ENCODE measurements around the gene HDGF.
A peak's percentile ranks its signal among the peaks of the same experiment; 100 is the strongest.

The HDGF gene

DNA sequence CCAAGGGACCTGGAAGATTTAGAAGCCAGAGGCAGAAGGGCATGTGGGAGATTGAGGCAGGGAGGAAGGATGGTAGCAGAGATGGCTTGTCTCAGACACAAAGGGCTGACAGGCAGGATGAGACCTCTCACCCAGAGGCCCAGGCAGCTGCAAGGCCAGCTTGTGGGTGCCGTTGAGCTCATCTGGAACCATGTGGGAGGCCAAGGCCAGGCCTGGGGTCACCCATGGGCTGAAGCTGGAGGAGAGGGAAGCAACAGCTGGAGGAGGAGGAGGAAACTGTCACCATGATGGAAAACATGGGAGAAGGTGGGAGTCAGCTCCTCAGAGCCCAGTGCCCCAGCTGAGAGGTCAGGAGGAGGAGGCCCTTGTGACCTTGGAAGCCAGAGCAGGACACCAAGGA lies 52.5 kb downstream of the HDGF start:
- Mint-ChIP-seq H3K27ac (no peak overlapping the region), H3K36me3 (ENCODE audit: low read depth) (no peaks in the 10 kb centered on the region), H3K9me3 (no peaks in the 10 kb centered on the region), H3K27me3 (ENCODE audit: low read depth) (peaks cover 24% of the 10 kb centered on the region), H3K4me3 (no peak overlapping the region), H3K4me1 (ENCODE audit: low read depth) (no peaks in the 10 kb centered on the region)
- no peak for DNase-seq (ENCODE audit: low spot score)

DNA sequence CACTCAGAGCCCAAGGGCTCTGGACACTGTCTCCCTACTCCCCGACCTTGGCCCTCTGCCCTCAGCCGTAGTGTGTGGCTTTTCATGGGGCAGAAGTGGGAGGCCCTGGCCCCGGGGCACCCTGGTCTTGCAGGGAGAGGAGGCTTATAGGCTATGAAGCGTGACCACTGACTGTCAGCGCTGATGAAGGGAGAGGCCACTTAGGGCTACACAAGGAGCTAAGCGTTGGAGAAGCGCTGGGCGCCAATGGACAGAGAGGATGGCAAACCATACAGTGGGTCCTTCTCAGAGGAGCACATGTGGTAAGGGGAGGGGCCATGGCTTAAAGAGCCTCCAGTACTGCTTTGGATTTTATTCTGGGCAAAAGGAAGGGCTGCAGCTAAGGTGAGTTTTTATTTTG lies 54.0 kb downstream of the HDGF start:
- H3K9me3 Mint-ChIP-seq, result no peaks in the 10 kb centered on the region

DNA sequence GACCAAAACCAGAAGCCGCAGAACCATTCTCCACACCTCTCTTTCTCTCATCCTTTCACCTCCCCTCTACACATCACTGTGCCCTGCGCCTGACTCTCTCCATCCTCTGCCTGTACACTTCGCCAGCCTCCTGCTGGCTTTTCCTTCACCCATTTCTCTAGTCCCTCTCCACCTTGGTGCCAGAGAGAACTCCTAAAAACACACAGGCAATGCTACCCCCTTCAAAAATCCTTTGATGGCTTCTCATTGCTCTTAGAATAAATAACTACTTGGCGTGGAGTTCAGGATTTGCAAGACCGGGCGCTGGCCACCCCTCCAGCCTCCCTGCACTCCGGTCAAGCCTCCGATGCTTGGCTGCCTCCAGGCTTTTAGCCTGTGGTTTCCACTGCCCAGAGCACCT lies 54.7 kb downstream of the HDGF start:
- no peaks in the 10 kb centered on the region for H3K36me3 Mint-ChIP-seq (ENCODE audit: low read depth)
- peaks cover 36% of the 10 kb centered on the region for H3K27me3 Mint-ChIP-seq (ENCODE audit: low read depth)
- peaks cover 10% of the 10 kb centered on the region for H3K4me1 Mint-ChIP-seq (ENCODE audit: low read depth)
- H3K9me3 Mint-ChIP-seq, result no peaks in the 10 kb centered on the region
- no peak overlapping the region for H3K4me3 Mint-ChIP-seq
- DNase-seq (ENCODE audit: low spot score), result no peak
- no peak overlapping the region for H3K27ac Mint-ChIP-seq

More for the DNA sequence above, 54.0 kb downstream of the HDGF start:
- Mint-ChIP-seq H3K4me1 (ENCODE audit: low read depth) (peaks cover 3% of the 10 kb centered on the region), H3K27ac (no peak overlapping the region), H3K36me3 (ENCODE audit: low read depth) (no peaks in the 10 kb centered on the region), H3K27me3 (ENCODE audit: low read depth) (peaks cover 29% of the 10 kb centered on the region), H3K4me3 (no peak overlapping the region)
- no peak for DNase-seq (ENCODE audit: low spot score)

DNA sequence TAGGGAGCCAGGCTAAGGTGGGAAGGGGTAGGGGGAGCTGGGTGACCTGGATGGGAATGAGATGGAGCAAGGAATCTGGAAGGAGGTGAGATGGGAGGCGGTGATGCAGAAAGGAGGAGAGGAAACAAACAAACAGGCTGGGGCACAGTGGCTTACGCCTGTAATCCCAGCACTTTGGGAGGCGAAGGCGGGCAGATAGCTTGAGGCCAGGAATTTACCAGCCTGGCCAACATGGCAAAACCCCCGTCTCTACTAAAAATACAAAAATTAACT lies 56.8 kb downstream of the HDGF start:
- DNase-seq (ENCODE audit: low spot score), result no peak
- Mint-ChIP-seq H3K27me3 (ENCODE audit: low read depth) (peaks cover 52% of the 10 kb centered on the region), H3K27ac (peak overlapping the region; percentile 55), H3K9me3 (no peaks in the 10 kb centered on the region), H3K4me3 (no peak overlapping the region), H3K36me3 (ENCODE audit: low read depth) (no peaks in the 10 kb centered on the region), H3K4me1 (ENCODE audit: low read depth) (peaks cover 11% of the 10 kb centered on the region)

DNA sequence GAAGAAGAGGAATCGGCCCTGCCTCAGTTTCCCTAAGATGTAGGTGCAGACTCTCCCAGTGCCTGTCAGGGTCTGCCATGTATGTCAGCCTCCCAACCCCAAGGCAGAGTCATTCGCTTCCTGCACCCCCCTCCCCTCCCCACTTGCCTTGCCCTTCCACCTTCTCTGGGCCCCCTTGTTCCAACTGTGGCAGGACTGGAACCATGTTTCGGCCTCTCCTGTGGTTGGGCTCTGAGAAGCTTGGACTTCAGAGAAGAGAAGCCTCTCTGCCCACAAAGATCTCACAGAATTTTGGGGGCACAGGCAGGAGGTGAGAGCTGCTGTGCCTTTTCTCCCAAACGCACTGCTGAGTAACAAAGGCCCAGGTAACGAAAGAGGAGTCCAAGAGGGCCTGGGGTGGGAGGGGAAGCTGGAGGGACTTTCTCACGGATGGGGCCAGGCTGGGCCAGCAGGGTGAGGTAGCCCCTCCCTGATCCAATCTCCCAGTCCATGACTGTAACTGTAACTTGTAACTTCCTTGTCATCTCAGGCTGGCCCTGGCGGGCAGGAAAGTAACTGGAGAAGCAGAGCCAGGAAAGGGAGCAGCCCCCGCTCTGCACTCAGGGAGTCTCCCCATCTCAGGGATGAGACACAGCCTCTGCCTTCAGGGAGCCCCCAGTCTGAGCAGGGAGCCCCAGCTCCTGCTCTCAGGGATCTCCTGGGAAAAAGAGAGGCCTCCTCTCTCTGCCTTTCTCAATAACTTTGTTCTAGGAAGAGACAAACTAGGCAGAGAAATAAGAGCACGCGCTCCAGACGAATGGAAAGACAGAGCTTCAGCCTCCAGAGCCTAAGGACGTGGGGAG lies 57.4 kb downstream of the HDGF start:
- Mint-ChIP-seq H3K27ac (peak overlapping the region; percentile 55), H3K4me1 (ENCODE audit: low read depth) (peaks cover 13% of the 10 kb centered on the region), H3K27me3 (ENCODE audit: low read depth) (peaks cover 56% of the 10 kb centered on the region), H3K36me3 (ENCODE audit: low read depth) (no peaks in the 10 kb centered on the region), H3K9me3 (no peaks in the 10 kb centered on the region), H3K4me3 (no peak overlapping the region)
- no peak for DNase-seq (ENCODE audit: low spot score)

DNA sequence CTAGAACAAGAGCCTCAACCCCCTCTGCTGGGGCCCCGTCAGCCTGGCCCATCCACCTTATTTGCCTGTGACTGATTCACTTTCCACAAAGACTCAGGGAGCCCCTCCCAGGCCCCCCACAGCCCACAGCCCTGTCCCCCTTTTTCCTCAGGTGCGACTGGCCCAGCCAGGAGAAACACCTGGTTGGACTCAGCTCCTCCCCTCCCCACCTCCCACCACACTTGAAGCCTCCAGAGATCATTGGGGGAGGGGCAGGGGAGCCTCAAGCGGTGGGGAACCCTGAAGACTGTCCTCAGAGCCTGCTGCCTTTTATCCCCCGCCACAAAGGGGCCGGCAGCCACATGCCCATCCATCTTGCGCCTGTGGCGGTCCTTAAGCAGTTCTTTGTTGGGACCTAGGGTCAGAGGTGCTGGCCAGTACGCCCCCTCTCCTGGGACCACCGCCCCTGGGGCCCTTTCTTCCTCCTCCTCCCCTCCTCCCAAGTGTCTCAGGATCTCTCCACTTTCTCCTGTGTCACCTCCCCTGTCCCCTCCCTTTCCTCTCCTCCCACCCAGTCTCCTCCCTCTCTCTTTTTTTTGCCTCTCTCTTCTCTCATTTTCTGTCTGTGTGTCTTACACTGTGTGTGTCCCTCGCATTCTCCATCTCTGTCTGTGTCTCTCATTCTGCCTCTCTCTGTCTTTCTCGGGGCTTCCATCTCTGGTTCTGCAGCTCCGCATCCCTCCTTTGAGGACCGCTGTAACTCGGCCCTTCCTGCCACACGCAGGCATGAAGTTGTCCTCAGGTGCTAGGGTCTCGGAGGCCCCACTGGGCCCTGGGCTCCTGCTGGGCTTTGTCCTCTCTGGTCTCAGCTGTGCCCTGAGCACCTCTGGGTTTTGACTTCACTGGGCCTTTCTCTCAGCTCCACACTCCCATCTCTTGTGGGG lies 58.3 kb downstream of the HDGF start:
- no peaks in the 10 kb centered on the region for H3K9me3 Mint-ChIP-seq
- peaks cover 64% of the 10 kb centered on the region for H3K27me3 Mint-ChIP-seq (ENCODE audit: low read depth)
- no peak overlapping the region for H3K4me3 Mint-ChIP-seq
- no peak overlapping the region for H3K27ac Mint-ChIP-seq
- H3K36me3 Mint-ChIP-seq (ENCODE audit: low read depth), result no peaks in the 10 kb centered on the region
- H3K4me1 Mint-ChIP-seq (ENCODE audit: low read depth), result peaks cover 13% of the 10 kb centered on the region
- no peak for DNase-seq (ENCODE audit: low spot score)

DNA sequence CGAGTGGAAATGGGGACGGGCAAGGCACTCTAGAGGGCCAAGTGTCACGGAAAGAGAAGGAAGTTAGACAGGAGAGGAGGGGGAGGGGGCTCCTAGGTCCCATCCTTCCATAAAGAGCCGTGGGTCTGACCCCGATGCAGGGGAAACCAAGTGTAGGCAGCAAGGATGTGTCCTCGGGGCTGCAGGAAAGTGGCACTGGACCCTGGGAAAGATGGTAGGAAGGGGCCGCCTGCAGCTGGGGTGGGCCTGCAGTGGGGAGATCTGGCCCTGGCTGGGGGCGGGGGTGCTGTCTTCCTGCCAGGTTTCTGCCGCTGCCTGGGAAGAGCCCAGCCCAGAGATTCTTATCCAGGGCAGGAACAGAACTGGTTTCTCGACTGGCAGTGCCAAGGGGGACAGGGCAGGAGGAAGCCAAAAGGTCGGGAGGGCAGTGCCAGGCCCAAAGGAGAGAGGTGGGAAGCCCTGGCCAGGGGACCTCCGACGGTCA lies 59.0 kb downstream of the HDGF start:
- H3K36me3 Mint-ChIP-seq (ENCODE audit: low read depth), result no peaks in the 10 kb centered on the region
- H3K9me3 Mint-ChIP-seq, result no peaks in the 10 kb centered on the region
- H3K4me1 Mint-ChIP-seq (ENCODE audit: low read depth), result peaks cover 13% of the 10 kb centered on the region
- H3K27me3 Mint-ChIP-seq (ENCODE audit: low read depth), result peaks cover 64% of the 10 kb centered on the region
- no peak for DNase-seq (ENCODE audit: low spot score)
- no peak overlapping the region for H3K27ac Mint-ChIP-seq
- H3K4me3 Mint-ChIP-seq, result no peak overlapping the region
